HG03045 (cell line): ENCODE measurements around the gene RNF130.

Source experiments
- ATAC-seq: cut with Tn5 transposase; IDR thresholded peaks from one replicate; pipeline ENCODE4 v1.9.1; 2021; ENCODE audit warnings: mild to moderate bottlenecking, moderate library complexity; ENCODE audit not compliant: unreplicated experiment

Gene RNF130

DNA sequence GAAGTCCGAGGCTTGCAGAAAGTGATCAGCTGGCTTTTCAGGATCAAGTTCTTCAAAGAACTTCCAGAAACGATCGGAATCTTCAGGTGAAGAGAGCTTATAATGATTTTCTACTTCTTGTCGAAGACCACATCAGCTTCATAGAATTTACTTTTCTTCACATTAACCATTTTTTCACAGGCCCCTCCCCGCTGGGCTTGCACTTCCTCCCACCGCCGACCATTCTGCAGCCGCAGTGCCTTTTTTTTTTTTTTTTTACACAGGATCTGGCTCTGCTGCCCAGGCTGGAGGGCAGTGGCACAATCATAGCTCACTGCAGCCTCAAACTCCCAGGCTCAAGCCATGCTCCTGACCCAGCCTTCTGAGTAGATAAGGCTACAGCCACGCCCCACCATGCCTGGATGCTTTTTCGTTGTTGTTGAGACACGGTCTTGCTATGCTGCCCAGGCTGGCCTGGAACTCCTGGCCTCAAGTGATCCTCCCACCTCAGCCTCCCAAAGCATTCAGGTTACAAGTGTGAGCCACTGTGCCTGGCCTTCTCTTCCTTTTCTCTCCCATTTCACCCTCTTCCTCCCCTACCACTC is 15.3 kb upstream of the RNF130 start:
- no peak for ATAC-seq

GRCh38 chr5:180085837-180086236 is 14.3 kb upstream of the RNF130 start:
- no peak for ATAC-seq

- no peak for ATAC-seq
Observed at GRCh38 chr5:180084638-180085561, 13.3 kb upstream of the RNF130 start.

- ATAC-seq, result no peak
Observed at GRCh38 chr5:180083529-180084060, 12.0 kb upstream of the RNF130 start.

DNA sequence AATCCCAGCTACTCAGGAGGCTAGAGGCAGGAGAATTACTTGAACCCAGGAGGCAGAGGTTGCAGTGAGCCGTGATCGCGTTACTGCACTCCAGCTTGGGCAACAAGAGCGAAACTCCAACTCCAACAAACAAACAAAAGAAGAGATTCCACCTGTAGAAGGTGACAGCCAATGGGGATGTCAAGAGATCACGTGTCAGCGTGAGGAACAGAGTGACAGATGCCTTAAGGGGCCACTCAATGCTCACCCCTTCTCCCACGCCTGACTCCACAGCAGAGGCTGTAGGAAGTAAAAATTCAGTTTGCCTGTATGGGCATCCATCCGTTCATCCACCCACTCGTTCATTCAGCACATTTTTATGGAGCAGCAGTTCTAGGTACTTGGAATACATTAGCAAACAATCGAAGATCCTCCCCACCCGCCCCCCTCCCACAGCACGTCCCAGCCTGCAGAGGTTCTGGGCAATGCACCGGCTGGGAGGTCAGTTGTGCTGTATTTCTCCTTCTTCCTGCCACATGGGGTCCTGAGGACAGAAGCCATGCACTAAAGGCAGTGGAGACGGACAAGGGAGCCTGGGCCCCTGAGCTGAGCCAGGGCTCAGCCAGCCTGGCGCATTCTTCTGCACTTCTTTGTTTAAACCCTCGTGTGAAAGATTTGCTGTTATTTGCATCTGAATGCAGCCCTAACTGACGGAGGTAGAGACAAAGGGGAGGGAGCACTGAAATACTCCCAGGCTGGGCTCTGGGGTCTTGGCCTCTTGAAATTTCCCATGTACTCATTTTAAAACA is 11.3 kb upstream of the RNF130 start:
- ATAC-seq, result no peak

DNA sequence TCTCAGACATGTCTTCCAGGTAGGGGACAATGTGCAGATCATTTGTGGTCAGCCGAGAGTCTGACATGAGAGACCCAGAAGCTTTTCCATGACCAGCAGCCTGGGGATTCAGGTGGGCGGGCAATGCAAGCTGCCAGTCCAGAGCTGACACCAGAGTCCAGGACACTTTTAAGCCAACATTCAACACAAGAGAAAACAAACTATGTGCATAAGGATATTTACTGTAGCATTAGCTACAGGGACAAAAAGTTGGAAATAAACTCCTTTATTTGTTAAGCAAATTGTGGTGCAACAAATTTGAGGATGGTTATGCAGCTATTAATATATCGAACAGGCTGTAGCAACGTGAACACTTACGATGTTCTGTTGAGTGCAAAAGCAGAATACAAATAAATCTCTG is 9.9 kb upstream of the RNF130 start:
- ATAC-seq, result no peak

GRCh38 chr5:180080486-180081280 is 9.1 kb upstream of the RNF130 start:
- no peak for ATAC-seq

DNA sequence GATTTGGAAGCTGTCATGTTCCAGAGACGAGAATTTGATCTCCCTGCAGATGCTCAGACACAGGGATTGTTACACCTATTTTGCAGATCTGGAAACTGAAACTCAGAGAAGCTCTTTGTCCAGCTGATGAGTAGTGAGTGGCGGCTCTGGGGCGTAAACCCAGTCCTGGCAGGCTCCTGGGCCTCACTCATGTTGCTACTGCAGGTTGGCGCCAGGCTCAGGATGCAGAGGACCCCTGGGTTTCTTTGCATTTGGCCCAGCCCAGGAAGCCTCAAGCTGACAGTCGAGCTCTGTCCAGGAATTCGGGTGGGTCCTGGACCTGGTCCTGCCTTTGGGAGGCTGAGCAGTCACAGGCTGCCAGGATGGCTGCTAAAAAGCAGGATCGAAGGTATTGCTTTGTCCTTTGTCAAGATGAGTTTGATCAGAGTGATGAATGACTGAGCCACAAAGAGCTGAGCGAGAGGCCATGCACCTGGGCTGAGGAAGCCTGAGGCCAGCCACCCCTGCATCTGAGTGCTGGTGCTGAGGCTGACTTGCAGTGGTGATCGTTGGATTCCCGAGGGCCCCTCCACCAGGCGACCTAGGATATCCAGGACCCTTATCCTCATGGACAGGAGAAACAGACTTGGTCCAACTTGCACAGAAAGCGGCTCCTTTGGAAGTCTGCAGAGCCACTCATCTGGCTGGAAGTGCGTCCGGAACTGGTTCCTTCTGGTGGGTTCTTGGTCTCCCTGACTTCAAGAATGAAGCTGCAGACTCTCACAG is 8.3 kb upstream of the RNF130 start:
- ATAC-seq, result no peak

DNA sequence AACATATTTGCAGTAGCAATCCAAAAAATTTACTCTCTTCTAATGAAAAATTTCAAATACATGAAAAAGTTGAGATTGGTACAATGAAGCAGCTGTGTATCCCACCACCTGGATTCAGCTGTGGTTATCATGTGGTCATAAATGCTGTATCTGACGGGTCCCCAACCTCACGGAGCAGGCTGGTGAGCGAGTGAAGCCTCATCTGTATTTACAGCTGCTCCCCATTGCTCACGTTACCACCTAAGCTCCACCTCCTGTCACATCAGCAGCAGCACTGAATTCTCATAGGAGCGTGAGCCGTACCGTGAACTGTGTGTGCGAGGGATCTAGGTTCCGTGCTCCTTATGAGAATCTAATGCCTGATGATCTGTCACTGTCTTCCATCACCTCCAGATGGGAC is 6.8 kb upstream of the RNF130 start:
- no peak for ATAC-seq

- no peak for ATAC-seq
Observed at GRCh38 chr5:180077594-180078284, 6.2 kb upstream of the RNF130 start.

DNA sequence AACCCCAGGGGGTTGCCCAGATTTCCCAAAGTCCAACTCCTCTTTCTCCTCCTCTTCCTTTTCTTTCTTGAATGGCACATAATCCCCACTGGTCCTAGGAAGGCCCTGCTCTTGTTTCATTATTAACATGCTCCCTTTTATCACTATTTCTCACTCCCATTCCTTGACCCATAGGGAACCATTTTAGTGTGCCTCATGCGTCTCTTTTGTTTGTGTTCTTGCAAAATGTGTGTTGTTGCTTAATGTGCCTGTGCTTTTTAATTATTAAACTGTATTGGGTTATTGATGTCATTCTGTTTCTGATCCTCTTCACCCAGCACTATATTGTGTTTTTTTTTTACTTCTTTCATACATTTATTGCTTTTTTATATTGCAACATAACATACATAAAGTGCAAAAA is 4.1 kb upstream of the RNF130 start:
- no peak for ATAC-seq

DNA sequence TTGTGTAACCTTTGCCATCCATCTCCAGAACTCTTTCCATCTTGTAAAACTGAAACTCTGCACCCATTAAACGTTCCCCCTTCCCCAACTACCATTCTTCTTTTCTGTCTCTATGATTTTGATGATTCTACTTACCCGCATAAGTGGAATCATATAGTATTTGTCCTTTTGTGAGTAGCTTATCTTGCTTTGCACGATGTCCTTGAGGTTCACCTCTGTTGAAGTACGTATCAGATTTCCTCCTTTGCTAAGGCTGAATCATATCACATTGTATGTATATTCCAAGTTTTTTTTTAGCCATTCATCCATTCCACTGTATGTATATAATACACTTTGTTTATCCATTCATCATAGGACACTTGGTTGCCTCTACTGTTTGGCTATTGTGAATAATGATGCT is 2.9 kb upstream of the RNF130 start:
- ATAC-seq, result no peak

DNA sequence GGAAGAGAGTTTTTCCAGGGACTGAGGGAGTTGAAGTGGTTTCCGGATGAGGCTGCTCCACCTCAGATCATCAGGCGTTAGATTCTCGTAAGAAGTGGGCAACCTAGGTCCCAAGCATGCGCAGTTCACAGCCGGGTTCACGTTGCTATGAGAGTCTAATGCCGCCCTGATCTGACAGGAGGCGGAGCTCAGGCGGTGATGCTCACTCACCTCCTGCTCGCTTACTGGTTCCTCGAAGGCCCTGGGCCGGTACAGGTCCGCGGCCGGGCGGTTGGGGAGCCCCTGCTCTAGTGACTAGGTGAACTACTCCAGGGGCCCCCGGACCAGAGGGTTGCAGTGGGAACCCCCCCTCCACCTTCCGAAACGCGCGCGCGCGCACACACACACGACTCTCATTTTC is 997 bp upstream of the RNF130 start:
- ATAC-seq, result no peak

DNA sequence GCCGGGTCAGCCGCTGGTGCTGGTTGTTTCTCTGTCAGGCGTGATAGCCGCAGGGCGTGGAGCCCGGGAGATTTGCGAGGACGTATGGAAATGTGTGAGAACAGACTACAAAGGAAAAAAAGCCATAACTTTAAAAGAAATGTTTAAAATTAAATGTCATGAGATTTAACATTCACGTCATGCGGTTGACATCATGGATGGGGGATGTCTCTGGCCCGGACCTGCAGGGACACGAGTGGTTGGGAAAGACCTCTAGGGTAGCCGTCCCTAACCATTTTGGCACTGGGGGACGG is 643 bp upstream of the RNF130 start:
- ATAC-seq, result no peak

DNA sequence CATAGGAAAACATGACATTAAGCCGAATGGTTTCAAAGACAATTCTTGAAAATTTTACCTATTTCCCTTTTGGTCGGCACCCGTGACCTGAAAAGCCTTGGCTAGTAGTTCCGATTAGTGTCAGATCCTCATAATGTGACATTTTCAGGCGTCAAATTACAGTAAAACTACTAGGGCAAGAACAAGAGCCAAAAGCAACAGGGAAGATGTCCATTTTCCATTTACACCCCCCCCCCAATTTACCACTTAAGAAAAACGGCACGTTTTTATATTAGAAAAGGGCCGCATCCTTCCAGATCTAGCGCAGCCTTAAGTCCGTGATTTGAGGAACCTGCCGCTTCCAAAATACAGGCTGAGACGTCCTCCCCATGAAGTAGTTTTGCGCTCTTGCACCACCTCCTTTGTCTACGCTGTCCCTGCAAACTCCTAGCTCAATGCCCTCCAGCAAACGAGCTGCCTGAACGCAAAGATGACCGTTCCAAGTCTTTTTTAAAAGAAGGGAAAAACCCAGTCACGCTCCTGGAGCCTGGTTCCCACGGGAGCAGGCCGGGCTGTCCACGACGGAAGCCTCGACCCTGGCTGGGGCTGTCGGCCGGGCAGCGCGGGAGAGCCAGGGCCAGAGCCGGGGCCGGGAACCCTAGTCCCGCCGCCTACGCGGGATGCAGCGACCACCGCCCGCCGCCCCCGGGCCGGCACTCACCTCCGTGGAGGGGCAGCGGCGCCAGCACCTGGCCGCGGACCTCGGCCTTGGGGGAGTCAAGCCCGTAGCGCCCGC is 616 bp downstream of the RNF130 start:
- ATAC-seq, result no peak

- no peak for ATAC-seq
Observed at GRCh38 chr5:180069589-180070247, 1.8 kb downstream of the RNF130 start.

DNA sequence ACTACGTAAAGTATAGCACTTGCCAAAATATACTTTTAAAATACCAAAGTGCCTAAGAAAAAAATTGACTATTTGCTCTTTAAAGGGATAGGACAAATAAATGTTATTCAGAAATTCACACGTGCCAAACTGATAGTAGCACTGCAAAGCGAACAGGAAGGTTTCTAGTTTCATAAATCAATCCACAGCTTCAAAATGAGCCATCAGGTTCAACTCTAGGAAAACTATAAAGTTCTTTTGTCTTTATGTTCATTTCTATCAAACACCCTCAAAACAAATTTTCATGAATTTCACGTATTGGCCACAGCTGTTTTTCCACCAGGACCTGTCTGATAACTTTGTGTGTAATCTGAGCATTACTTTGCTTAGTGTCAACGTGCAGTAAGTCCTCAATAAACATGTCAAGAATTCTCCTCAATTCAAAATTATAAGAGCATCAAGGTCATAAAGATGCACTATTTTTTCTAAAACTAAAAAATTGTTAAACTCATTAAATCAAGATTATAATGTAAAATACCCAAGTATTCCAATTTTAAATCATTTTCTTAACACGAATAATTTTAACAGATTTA is 3.0 kb downstream of the RNF130 start:
- no peak for ATAC-seq

- ATAC-seq, result no peak
Observed at GRCh38 chr5:180067986-180068385, 3.6 kb downstream of the RNF130 start.
